NCI-H2227 (cell line): ENCODE data around the gene SYCP3.
A peak's percentile ranks its signal among the peaks of the same experiment; 100 is the strongest.

Experiments used
- DNase-seq: peaks from one replicate; lab custom pipeline; 2025; ENCODE audit not compliant: unreplicated experiment; lab: John Stamatoyannopoulos, UW

Gene SYCP3

GRCh38 chr12:101714877-101715444, 24.3 kb downstream of the SYCP3 start:
- no peak for DNase-seq

DNA sequence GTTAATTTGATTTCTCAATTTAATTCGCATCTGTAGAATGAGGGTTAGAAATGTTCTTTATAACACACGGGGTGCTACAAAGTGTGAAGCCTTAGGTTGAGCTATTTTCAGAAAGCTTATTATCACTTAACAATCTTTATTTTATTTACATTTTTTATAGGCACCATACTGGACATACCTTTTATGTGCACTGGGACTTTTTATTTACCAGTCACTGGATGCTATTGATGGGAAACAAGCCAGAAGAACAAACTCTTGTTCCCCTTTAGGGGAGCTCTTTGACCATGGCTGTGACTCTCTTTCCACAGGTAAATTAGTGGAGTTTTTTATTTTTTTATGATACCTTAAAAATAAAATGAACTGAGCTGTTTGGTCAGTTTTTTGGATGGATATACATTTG, 25.3 kb downstream of the SYCP3 start:
- no peak for DNase-seq

- DNase-seq: no peak
Measured at GRCh38 chr12:101713059-101713682, 26.1 kb downstream of the SYCP3 start.

GRCh38 chr12:101710288-101710687, 29.0 kb downstream of the SYCP3 start:
- DNase-seq: no peak

GRCh38 chr12:101707131-101707782, 32.0 kb downstream of the SYCP3 start:
- DNase-seq: no peak

- no peak for DNase-seq
Measured at GRCh38 chr12:101706403-101706802, 32.9 kb downstream of the SYCP3 start.

DNA sequence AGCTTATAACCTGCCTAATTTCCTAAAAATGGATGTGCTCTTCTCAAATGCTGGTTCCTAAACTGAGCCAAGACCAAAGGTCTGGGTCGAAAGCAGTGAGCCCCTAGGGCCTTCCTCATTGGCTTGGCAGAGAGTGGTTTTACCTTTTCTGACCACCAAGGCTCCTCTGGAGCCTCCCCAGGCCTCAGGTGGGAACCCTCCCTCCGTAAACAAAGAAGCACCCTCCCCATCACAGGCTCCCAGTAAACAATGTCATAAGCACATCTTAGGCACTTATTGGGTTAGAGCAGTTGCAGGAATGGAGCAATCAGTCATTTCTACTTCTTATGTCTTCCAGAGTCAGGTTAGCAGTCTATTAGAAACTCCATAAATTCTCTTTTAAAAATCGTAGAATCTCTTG, 35.8 kb downstream of the SYCP3 start:
- no peak for DNase-seq

DNA sequence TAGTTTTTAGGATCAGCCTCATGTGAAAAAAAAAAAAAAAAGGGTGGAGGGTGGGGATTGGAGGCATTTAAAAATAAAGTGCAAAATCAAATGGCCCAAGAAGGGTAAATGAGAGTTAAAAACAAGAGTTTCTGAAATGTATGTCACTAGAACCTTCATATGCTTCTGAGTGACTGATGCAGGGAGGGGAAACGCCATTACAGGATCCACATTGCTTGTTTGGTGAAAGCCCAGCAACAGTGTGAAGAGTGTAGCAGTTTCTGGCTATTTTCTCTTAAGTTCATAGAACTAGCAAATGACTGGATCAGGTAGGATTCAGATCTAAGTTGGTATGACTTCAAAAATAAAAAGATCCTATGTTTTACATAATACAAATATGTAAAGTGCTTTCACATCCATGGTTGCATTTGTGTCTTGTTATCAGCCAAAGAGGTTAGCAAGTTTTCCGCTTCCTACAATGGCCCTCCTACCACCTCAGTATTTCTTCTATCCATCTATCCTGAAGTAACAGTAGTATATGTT, 38.9 kb downstream of the SYCP3 start:
- no peak for DNase-seq

DNA sequence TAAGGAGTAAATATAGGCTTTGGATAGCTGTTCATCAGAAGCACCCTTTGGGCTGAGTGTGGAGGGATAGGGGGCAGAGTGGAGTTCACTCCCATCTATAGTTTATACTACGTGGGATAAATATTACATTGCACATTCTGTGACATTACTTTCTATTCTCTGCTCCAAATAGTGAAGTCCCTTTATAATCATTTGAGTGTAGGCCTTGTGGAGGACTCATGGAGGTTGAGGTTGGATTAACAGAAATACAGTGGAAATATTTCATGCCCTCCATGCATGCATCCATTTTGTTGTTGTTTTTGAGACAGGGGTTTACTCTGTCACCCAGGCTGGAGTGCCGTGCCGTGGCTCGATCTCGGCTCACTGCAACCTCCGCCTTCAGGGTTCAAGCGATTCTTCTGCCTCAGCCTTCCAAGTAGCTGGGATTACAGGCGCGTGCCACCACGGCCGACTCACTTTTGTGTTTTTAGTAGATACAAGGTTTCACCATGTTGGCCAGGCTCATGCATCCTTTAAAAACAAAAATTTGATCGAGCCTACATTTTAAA, 40.4 kb downstream of the SYCP3 start:
- DNase-seq: no peak

DNA sequence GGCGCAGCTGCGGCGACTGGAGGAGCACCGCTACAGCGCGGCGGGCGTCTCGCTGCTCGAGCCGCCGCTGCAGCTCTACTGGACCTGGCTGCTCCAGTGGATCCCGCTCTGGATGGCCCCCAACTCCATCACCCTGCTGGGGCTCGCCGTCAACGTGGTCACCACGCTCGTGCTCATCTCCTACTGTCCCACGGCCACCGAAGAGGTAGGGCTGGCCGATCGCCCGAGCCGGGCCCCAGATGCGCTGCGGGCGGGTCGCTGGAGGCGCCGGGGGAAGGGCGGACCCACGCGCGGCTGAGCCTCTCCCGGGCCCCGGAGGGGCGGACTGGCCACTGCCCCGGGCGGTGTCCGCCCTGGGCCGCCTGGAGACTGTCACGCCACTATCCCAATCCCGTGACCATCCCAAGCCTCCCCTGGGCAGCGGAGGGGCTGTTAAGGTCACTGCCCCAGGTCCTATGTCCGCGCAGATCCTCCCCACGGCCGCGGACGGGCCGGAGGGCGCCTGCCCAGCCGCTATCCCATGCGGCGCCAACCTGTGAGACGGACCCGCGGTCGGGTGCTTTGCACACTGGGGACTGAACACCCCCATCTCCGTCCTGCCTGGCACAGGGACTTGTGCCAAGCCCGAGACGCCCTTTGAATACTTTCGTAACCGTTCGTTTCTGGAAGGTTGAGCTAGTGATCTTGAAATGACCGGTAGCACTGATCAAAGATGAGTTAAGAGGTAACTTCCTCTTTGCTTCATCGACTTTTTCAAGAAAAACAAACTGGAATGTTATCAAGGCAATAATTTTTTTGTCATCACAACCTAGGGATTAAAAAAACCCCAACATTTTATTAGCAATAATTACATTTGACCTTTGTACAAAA, 41.1 kb downstream of the SYCP3 start:
- peak; percentile 52 for DNase-seq

GRCh38 chr12:101697197-101697929, 41.9 kb downstream of the SYCP3 start, which contains the start of gene CHPT1:
TSS of gene CHPT1 (plus strand) at chr12:101697640. CDS start at chr12:101697862, 222 bp downstream.
- DNase-seq: peak; percentile 78

GRCh38 chr12:101696251-101697196, 42.7 kb downstream of the SYCP3 start:
- no peak for DNase-seq

- no peak for DNase-seq
Measured at GRCh38 chr12:101695706-101696105, 43.6 kb downstream of the SYCP3 start.

- no peak for DNase-seq
Measured at GRCh38 chr12:101694986-101695385, 44.3 kb downstream of the SYCP3 start.

GRCh38 chr12:101694297-101694848, 44.9 kb downstream of the SYCP3 start:
- no peak for DNase-seq

GRCh38 chr12:101691503-101692096, 47.7 kb downstream of the SYCP3 start:
- DNase-seq: no peak

DNA sequence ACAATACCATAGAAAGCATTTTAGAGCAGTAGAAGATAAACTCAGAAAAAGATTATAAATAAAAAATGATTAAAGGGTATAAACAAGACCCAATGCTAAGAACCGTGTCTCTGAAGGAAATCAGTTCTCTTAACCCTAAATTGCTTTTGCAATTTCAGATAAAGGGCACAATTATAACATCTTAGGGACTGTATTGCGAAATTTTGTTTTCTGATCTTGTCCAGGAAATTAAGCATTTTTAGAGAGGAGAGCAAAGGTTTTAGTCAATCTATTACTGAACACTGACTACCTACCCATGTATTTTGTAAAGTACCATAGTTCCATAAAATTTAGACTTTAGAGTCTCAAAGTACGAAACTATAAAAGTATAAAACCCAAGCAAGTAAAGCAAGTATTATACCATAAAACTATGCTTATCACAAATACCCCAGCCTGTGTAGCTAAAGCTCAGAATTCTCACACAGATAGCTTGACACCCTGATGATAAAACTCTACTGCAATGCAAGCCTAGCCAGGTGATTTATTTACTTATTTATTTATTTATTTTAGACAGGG, 48.6 kb downstream of the SYCP3 start:
- DNase-seq: no peak

DNA sequence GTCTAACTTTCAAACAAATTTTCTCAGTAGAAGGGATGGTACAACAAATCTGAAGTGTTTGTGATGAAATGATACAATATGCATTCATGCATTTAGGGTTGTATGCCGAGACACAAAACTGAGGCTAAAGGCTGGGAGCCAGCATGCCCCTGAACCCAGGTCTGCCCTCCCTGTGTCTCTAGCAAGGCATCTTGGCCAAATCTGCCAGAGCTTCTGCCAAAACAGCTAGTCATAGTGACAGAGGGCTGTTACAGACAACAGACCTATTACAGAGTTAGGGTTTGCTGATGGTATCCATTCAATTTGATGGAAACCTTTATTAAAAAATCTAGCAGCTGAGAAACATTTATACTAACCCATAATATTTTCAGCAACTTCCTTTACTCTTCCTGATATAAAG, 53.1 kb downstream of the SYCP3 start:
- DNase-seq: no peak
